ENCODE measurements around the gene MACROD2. TPM values are rescaled to one million over a fixed set of nuclear protein-coding genes. Genes with fewer than 3 reads are reported as not detected.

Gene MACROD2
- total RNA-seq, 1 donor from 2014 or later: 1.6 TPM

- Histone ChIP-seq H3K27me3 (ENCODE audit: control insufficient read depth, insufficient read depth, low read length) (no peaks in the 10 kb centered on the region), H3K36me3 (ENCODE audit: control insufficient read depth, insufficient read depth, low read length) (no peaks in the 10 kb centered on the region), H3K4me3 (ENCODE audit: low read depth, low read length) (no peak overlapping the region)
- no peak for TF ChIP-seq CTCF (IDR thresholded peaks at IDR 0.05; ENCODE audit: insufficient read depth, low read length, severe bottlenecking)
- DNase-seq (ENCODE audit: low read depth) (peak; percentile 93), FAIRE-seq (no peak)
Observed at GRCh38 chr20:14406495-14406894, 411.2 kb downstream of the MACROD2 start.

GRCh38 chr20:14407336-14407735 is 412.0 kb downstream of the MACROD2 start:
- Histone ChIP-seq H3K36me3 (ENCODE audit: control insufficient read depth, insufficient read depth, low read length) (no peaks in the 10 kb centered on the region), H3K27me3 (ENCODE audit: control insufficient read depth, insufficient read depth, low read length) (no peaks in the 10 kb centered on the region), H3K4me3 (ENCODE audit: low read depth, low read length) (no peak overlapping the region)
- no peak for DNase-seq (ENCODE audit: low read depth)
- no peak for FAIRE-seq
- TF ChIP-seq CTCF (IDR thresholded peaks at IDR 0.05; ENCODE audit: insufficient read depth, low read length, severe bottlenecking): no peak

- no peak for TF ChIP-seq CTCF (IDR thresholded peaks at IDR 0.05; ENCODE audit: insufficient read depth, low read length, severe bottlenecking)
- H3K4me3 ChIP-seq (ENCODE audit: low read depth, low read length): no peak overlapping the region
- DNase-seq (ENCODE audit: low read depth) (no peak), FAIRE-seq (no peak)
- no peaks in the 10 kb centered on the region for H3K36me3 ChIP-seq (ENCODE audit: control insufficient read depth, insufficient read depth, low read length)
- no peaks in the 10 kb centered on the region for H3K27me3 ChIP-seq (ENCODE audit: control insufficient read depth, insufficient read depth, low read length)
Observed at GRCh38 chr20:14410869-14411555, 415.7 kb downstream of the MACROD2 start.

GRCh38 chr20:14412065-14412681 is 416.9 kb downstream of the MACROD2 start:
- no peak for TF ChIP-seq CTCF (IDR thresholded peaks at IDR 0.05; ENCODE audit: insufficient read depth, low read length, severe bottlenecking)
- H3K4me3 ChIP-seq (ENCODE audit: low read depth, low read length): no peak overlapping the region
- DNase-seq (ENCODE audit: low read depth) (no peak), FAIRE-seq (no peak)
- H3K36me3 ChIP-seq (ENCODE audit: control insufficient read depth, insufficient read depth, low read length): no peaks in the 10 kb centered on the region
- H3K27me3 ChIP-seq (ENCODE audit: control insufficient read depth, insufficient read depth, low read length): no peaks in the 10 kb centered on the region

GRCh38 chr20:14413835-14414234 is 418.5 kb downstream of the MACROD2 start:
- Histone ChIP-seq H3K36me3 (ENCODE audit: control insufficient read depth, insufficient read depth, low read length) (no peaks in the 10 kb centered on the region), H3K27me3 (ENCODE audit: control insufficient read depth, insufficient read depth, low read length) (no peaks in the 10 kb centered on the region), H3K4me3 (ENCODE audit: low read depth, low read length) (no peak overlapping the region)
- DNase-seq (ENCODE audit: low read depth) (no peak), FAIRE-seq (peak; percentile 55)
- TF ChIP-seq CTCF (IDR thresholded peaks at IDR 0.05; ENCODE audit: insufficient read depth, low read length, severe bottlenecking): no peak

All from bronchial epithelial cell (primary cell).